LNCAP (cell line): ENCODE data around the gene B3GAT2.

Source experiments
- TF ChIP-seq, protein P1 (sequence below): fragments of 450-650 bp; IDR thresholded peaks from 2 replicates; pipeline ENCODE4 v1.5.1; 2017; ENCODE audit warnings: mild to moderate bottlenecking

B3GAT2 gene

DNA sequence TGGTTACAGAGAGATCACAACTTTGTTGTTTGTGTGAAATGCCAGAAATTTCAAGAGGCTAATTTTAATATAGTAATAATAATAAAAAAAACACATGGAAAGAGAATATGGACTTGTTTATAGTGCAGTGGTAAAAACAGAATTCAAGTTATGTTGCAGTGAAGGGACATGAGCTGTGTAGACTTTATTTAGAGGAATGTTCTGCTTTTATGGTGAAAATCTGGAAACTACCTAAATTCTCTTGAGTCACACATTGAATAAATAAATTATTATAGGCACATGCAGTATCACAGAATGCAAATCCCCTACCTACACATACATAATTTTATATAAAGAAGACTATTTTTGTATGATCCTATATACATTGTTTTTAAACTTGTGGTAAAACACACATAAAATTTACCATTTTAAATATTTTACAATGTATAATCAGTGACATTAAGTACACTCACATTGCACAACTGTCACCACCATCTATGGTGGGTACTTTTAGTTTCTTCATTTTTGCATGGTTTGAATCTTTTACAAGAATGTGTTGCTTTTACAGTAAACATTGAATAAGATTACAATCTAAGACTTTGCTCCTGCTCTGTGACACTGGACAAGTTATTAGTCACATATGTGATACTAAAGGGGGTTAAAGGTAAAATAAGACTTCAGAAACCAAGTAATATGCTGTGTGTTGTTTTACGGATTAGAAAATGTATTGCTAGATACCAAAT is 107.4 kb downstream of the B3GAT2 start:
- TF ChIP-seq, protein P1, sequence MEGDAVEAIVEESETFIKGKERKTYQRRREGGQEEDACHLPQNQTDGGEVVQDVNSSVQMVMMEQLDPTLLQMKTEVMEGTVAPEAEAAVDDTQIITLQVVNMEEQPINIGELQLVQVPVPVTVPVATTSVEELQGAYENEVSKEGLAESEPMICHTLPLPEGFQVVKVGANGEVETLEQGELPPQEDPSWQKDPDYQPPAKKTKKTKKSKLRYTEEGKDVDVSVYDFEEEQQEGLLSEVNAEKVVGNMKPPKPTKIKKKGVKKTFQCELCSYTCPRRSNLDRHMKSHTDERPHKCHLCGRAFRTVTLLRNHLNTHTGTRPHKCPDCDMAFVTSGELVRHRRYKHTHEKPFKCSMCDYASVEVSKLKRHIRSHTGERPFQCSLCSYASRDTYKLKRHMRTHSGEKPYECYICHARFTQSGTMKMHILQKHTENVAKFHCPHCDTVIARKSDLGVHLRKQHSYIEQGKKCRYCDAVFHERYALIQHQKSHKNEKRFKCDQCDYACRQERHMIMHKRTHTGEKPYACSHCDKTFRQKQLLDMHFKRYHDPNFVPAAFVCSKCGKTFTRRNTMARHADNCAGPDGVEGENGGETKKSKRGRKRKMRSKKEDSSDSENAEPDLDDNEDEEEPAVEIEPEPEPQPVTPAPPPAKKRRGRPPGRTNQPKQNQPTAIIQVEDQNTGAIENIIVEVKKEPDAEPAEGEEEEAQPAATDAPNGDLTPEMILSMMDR: no peak

DNA sequence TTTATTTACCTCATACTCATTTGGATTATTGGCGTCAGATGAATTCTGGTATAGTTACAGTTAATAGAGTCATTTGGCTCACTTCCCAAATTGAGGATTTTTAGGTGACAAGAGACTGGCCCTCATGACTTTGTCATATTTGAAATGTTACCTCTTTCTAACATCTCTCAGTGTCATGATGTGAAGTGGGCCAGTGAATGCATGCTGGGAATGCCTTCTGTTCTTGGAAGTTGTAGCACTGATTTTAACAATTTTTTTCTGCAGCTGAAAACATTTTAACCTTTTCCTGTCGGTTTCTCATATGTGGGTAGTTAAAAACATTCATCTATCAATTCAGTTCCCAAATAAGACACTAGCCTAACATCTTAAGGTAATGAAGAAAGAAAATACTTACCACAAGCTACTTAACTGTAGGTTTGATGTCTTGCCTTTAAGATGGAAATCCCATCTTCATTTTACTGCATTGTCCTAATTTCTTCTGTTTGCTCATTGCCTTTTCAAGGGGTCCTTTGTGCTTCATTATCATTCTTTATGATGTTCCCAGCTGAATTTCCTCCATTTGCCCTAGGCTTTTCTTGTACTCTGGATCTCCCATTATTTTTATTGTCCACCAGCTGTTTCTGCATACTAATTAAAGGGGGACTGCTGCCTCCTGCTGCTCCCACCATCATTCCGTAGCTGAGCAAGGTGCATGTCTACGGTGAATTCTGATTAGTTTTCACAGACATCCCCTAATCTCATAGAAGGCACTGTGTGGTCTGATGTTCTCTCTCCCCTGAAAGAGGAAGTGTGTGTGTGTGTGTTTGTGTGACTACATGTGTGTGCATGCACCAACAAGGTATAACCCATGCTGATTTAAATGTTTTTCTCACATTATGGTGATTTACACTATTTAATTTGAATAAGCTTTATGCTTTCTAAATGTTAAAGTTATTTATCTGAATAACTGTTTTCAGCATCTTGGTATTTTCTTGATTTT is 109.5 kb downstream of the B3GAT2 start:
- TF ChIP-seq, protein P1: no peak

DNA sequence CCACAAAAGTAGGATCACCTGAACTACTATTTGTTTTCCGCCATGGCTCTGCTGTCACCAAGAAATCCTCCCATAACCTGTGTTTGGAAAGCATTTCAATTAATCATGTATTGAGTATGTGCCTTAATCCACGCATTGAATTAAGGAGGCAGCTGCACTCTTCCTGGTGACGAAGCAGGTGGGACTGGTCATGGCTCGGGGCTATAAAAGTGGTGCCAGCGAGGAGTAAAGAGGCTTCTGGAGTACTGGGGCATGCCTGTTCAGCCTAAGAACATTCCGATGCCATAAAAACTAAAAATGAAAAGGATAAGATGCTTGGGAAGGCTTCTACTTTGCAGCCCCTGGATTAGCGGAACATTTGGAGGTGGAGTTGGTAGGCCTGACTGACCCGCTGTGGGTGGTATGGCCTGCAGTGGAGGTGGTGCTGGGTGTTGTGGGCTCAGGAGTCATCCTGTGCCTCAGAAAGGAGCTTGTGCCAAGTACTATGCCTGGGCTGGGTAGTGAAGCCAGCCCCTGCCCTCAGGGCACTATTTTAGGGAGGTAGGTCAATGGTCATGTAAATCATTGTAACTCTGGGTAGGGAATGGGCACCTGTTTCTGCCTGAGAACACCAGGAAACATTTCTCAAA is 110.5 kb downstream of the B3GAT2 start:
- TF ChIP-seq, protein P1: no peak

DNA sequence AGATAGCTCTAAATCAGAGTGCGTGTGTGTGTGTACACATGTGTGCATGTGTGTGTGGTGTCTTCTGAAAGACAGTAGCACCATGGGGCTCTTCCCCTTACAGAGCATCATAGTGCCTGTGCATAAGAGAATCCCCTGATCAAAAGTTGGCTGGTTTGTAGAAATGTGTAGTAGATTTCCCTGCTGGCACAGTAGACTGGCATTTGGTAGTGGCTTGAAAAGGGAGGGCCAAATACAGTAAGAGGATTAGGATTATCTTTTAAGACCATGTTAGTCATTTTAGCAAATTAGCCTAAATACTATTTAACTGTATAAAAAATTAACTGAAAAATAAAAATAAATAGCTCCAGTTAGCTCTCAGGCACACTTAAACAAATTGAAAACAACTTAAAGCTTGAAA is 112.6 kb downstream of the B3GAT2 start:
- TF ChIP-seq, protein P1: no peak

DNA sequence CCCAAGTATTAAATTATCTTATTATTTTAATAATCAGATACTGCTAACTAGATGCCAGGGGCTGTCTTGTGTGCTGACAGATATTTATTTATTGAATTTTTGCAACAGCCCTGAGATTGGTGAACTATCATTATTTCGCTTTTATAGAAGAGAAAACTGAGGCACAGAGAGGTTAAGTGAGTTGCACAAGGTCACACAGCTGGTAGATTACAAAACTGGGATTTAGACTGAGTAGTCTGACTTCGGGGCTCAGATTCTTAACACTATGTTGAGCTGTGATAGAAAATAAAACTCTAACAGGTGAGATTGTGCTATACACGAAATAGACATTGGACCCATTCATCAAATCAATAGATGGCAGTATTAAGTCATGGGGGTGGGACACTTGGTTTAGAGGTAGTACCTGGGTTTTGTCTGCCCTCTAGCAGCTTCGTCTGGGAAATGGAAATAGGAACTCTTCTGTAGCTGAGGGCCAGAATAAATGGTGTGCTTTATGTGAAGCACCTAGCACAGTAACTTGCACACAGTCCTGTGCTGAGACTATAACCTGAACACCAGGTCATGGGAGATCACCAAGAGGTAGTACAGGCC is 113.4 kb downstream of the B3GAT2 start:
- TF ChIP-seq, protein P1: no peak

DNA sequence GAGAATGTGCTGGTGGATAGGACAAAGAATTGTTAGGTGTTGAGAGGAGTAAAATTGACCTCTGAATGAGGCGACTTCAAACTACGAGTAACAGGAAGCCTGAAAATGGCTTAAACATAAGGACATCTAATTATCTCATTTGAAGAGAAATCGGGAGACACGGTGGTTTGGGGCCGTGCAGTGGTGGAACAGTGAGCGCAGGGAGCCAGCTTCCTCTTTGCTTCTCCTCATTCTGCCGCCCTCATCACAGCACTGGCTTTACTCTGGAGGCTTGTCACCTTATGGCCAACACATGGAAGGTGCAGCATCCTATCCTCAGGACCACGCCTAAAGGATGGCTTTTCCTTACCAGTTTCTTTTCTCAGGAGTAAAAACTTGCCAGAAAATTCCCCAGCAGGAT is 114.3 kb downstream of the B3GAT2 start:
- TF ChIP-seq, protein P1: no peak

DNA sequence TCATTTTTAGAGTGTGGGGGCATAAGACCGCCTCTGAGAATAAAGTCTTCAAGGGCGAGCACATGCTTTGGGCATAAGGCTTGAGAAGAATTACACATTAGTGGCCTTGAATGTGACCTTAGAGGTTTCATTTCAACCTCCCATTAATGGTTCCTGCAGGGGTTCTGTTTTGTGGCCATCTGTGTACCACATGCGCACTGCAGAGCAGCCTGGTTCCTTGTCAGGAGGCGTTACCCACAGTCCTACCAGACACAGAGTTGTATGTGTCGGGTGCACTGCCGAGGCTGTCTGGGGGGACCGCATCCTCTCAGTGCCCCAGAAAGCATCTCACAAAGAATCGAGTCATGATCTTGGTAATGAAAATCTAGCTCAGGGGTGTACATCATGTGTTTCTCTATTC is 115.7 kb downstream of the B3GAT2 start:
- TF ChIP-seq, protein P1: no peak
